ENCODE results near the gene TCEAL1. TPM values are rescaled to one million over a fixed set of nuclear protein-coding genes. Genes with fewer than 3 reads are reported as not detected.

Gene TCEAL1
- total RNA-seq, 1 donor from 2014 or later, result 93.1 TPM

DNA sequence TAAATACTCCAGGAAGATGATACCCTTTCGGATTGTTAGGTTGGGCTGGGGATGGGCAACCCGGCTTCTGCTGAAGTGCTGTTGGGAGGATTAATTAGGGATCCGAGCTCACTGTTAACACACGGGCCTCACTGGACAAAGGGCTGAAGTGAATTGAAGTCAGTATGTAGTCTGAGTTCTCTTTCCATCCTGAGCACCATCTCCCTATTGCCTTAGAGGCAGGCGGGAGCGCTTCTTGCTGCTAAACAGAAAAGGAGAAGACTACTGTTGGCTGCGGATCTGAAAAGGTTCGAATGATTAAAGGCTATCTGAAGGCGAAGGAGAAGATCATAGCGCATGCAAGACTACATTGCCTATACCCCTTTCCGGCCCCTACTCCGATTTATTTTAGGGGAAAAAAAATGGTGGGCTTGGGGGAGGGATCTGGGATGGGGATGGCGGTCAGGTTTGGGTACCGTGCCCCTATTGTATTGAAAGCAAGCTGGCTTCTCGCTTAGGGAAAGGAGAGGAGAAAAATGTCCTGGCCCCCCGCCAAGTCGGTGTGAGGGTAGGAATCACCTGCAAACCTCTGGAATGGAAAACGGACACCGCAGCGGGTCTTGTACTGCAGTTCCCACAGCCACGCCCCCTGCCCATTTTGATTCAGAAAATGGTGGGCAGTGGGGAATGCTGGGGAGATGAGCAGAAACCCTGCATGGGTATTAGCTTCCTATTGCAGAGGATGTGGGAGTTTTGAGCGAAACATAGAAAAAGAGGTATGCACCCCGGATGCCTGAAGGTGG lies 35.4 kb downstream of the TCEAL1 start:
- Histone ChIP-seq H3K27me3 (no peaks in the 10 kb centered on the region), H3K36me3 (no peaks in the 10 kb centered on the region), H3K27ac (no peak overlapping the region), H3K4me1 (no peaks in the 10 kb centered on the region), H3K9me3 (no peaks in the 10 kb centered on the region), H3K4me3 (no peak overlapping the region)
- DNase-seq (ENCODE audit: extremely low spot score in 2 of 2), result no peak
- TF ChIP-seq, protein P1, sequence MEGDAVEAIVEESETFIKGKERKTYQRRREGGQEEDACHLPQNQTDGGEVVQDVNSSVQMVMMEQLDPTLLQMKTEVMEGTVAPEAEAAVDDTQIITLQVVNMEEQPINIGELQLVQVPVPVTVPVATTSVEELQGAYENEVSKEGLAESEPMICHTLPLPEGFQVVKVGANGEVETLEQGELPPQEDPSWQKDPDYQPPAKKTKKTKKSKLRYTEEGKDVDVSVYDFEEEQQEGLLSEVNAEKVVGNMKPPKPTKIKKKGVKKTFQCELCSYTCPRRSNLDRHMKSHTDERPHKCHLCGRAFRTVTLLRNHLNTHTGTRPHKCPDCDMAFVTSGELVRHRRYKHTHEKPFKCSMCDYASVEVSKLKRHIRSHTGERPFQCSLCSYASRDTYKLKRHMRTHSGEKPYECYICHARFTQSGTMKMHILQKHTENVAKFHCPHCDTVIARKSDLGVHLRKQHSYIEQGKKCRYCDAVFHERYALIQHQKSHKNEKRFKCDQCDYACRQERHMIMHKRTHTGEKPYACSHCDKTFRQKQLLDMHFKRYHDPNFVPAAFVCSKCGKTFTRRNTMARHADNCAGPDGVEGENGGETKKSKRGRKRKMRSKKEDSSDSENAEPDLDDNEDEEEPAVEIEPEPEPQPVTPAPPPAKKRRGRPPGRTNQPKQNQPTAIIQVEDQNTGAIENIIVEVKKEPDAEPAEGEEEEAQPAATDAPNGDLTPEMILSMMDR (IDR thresholded peaks at IDR 0.05), result no peak
- TF ChIP-seq POLR2A (IDR thresholded peaks at IDR 0.05), result no peak
- no peak for TF ChIP-seq POLR2AphosphoS5 (IDR thresholded peaks at IDR 0.05; ENCODE audit: insufficient read depth in 1 of 2, low read depth in 1 of 2)
- intact Hi-C loops (cut with DNase I), result no loop called here

DNA sequence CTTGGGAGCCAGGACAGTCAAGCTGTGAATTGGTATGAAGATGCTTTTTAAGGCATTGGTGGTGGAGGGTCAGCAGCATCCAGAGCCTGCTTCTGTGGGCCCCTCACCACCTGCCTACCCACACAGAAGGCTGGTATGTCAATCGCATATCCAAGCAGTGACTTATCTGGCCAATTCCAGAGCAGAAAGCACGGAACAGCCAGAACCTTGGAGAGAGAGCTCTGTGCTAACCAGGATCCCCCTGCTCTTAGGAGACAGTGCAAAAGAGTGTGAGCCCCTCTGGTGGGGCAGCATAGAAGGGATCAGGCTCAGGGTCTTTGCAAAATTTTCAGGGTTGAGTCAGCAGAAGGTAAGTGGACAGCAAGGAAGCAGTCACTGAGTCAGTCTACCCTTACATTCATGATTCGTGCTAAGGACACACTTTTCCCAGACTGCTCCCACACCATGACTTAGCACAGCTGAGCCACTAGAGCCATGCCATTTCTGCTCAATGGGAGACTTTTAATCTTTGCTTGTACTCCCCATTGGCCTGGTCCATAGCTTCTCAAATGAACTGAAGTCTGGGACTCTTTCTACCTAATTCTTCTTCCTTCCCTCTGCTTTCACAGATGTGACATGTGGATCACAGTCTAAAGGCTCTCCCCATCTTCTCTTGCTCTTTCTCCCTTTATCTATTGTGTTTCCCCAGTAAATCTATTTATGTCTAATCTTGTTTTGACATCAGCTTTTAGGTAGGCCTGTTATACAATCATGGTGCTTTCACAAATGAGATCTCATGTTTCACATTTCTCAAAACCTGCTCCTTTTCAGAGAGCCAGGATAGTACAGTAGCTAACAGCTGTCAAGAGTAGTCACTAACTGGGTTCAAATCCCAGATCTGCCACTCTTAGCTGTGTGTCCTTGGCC lies 37.7 kb downstream of the TCEAL1 start:
- no peak for TF ChIP-seq POLR2A (IDR thresholded peaks at IDR 0.05)
- TF ChIP-seq POLR2AphosphoS5 (IDR thresholded peaks at IDR 0.05; ENCODE audit: insufficient read depth in 1 of 2, low read depth in 1 of 2), result no peak
- TF ChIP-seq, protein P1 (IDR thresholded peaks at IDR 0.05), result no peak
- intact Hi-C loops (cut with DNase I), result no loop called here
- Histone ChIP-seq H3K36me3 (no peaks in the 10 kb centered on the region), H3K27ac (no peak overlapping the region), H3K4me3 (no peak overlapping the region), H3K9me3 (no peaks in the 10 kb centered on the region), H3K27me3 (no peaks in the 10 kb centered on the region), H3K4me1 (no peaks in the 10 kb centered on the region)
- no peak for DNase-seq (ENCODE audit: extremely low spot score in 2 of 2)

- no peaks in the 10 kb centered on the region for H3K27me3 ChIP-seq
- no peaks in the 10 kb centered on the region for H3K4me1 ChIP-seq
- DNase-seq (ENCODE audit: extremely low spot score in 2 of 2), result no peak
- no peak overlapping the region for H3K27ac ChIP-seq
- intact Hi-C loops (cut with DNase I), result loop anchor here (2.0 kb wide), 1 partner anchor 73 kb away; no protein-coding TSS in a partner anchor
- H3K4me3 ChIP-seq, result no peak overlapping the region
- no peaks in the 10 kb centered on the region for H3K9me3 ChIP-seq
- TF ChIP-seq, protein P1 (IDR thresholded peaks at IDR 0.05), result no peak
- TF ChIP-seq POLR2A (IDR thresholded peaks at IDR 0.05) (no peak), POLR2AphosphoS5 (IDR thresholded peaks at IDR 0.05; ENCODE audit: insufficient read depth in 1 of 2, low read depth in 1 of 2) (no peak)
- H3K36me3 ChIP-seq, result no peaks in the 10 kb centered on the region
Measured at GRCh38 chrX:103669745-103670144, 41.0 kb downstream of the TCEAL1 start.

GRCh38 chrX:103674531-103675454 lies 46.0 kb downstream of the TCEAL1 start:
- H3K9me3 ChIP-seq, result no peaks in the 10 kb centered on the region
- intact Hi-C loops (cut with DNase I), result no loop called here
- H3K4me3 ChIP-seq, result no peak overlapping the region
- H3K36me3 ChIP-seq, result peaks cover 0 to 17% of the 10 kb centered on the region in 2 donors
- H3K27me3 ChIP-seq, result no peaks in the 10 kb centered on the region
- no peak overlapping the region for H3K27ac ChIP-seq
- no peak for TF ChIP-seq POLR2A (IDR thresholded peaks at IDR 0.05)
- TF ChIP-seq POLR2AphosphoS5 (IDR thresholded peaks at IDR 0.05; ENCODE audit: insufficient read depth in 1 of 2, low read depth in 1 of 2), result no peak
- TF ChIP-seq, protein P1 (IDR thresholded peaks at IDR 0.05), result no peak
- no peaks in the 10 kb centered on the region for H3K4me1 ChIP-seq
- DNase-seq (ENCODE audit: extremely low spot score in 2 of 2), result no peak

All from vagina (tissue), 2 donors.